Prostate gland (tissue), 2 donors: ENCODE measurements around the gene GPR137B. TPM values are rescaled to one million over a fixed set of nuclear protein-coding genes. Genes with fewer than 3 reads are reported as not detected.

Source experiments
- DNase-seq: peaks from one replicate; pipeline ENCODE4 v3.0.0-alpha.2; 2019; ENCODE audit warnings: low spot score
- H3K27ac ChIP-seq, 2 donors: fragments of 200-600 bp; sonication (generic); 2 replicates each; pipeline ENCODE4 v1.5.1; 2017 to 2019
- H3K27me3 ChIP-seq: fragments of 200-600 bp; sonication (generic); replicated peaks from 2 replicates; pipeline ENCODE4 v1.5.1; 2019; ENCODE audit not compliant: insufficient read depth
- H3K36me3 ChIP-seq, 2 donors: fragments of 200-600 bp; sonication (generic); 1 replicate in 1 of 2; 2 replicates in 1 of 2; pipeline versions ENCODE4 v1.5.1 to v1.8.1; 2017 to 2019
- H3K4me1 ChIP-seq: fragments of 200-600 bp; sonication (generic); replicated peaks from 2 replicates; pipeline ENCODE4 v1.5.1; 2019
- H3K4me3 ChIP-seq, 2 donors: fragments of 200-600 bp; sonication (generic); 2 replicates each; pipeline ENCODE4 v1.5.1; 2017 to 2019
- H3K9me3 ChIP-seq: fragments of 200-600 bp; sonication (generic); 2 replicates; pipeline ENCODE4 v1.5.1; 2017
- CTCF ChIP-seq, 4 experiments: fragments of 200-600 bp in 2 of 4; fragments of 450-650 bp in 2 of 4; sonication (generic) in 2 of 4; IDR thresholded peaks; 1 replicate in 3 of 4; 2 replicates in 1 of 4; pipeline ENCODE4 v1.5.1; 2016 to 2019; ENCODE audit warnings: antibody characterized with exemption in 4 of 4, mild to moderate bottlenecking in 2 of 4, moderate library complexity in 2 of 4
- POLR2A ChIP-seq: fragments of 450-650 bp; IDR thresholded peaks from one replicate; pipeline ENCODE4 v1.6.1; 2016; ENCODE audit warnings: antibody characterized with exemption, mild to moderate bottlenecking
- POLR2AphosphoS5 ChIP-seq: sonication (generic); formaldehyde crosslinking; IDR thresholded peaks from one replicate; pipeline ENCODE4 v1.6.1; 2017; ENCODE audit warnings: antibody characterized with exemption
- WGBS: methylation state at CpG from one replicate; pipeline ENCODE4 v1.1.5; 2018; 5-methylcytosine and 5-hydroxymethylcytosine counted together
- intact Hi-C: fragments of 100-400 bp; cut with DNase I; formaldehyde crosslinking; loops from one replicate; pipeline ENCODE4 v1.14.2; 2022
- total RNA-seq, 2 donors: library from RNA; depleted of rRNA; stranded (reverse); fragments of >200 nt; gene quantifications; one replicate each; pipeline ENCODE4 v1.1.0, GENCODE V29; 2016

Gene GPR137B
- total RNA-seq, 2 donors from 2014 or later: 9.1 to 33.7 TPM

- no peak for DNase-seq
- H3K4me1 ChIP-seq: no peaks in the 10 kb centered on the region
- no peak overlapping the region for H3K27ac ChIP-seq
- TF ChIP-seq CTCF (IDR thresholded peaks at IDR 0.05) (no peak), POLR2A (no peak), POLR2AphosphoS5 (no peak)
- peaks cover 2% of the 10 kb centered on the region for H3K27me3 ChIP-seq
- WGBS: 92% methylated on average over 3 of the region's 3 CpGs
- no peaks in the 10 kb centered on the region for H3K9me3 ChIP-seq
- H3K36me3 ChIP-seq: no peaks in the 10 kb centered on the region
- intact Hi-C loops: no loop called here
- no peak overlapping the region for H3K4me3 ChIP-seq
Observed at GRCh38 chr1:236130372-236130771, 12.0 kb upstream of the GPR137B start.

GRCh38 chr1:236131916-236132315 lies 10.4 kb upstream of the GPR137B start:
- intact Hi-C loops: no loop called here
- DNase-seq: no peak
- 31% methylated on average over 1 of the region's 1 CpG for WGBS
- no peaks in the 10 kb centered on the region for H3K4me1 ChIP-seq
- H3K4me3 ChIP-seq: no peak overlapping the region
- no peak overlapping the region for H3K27ac ChIP-seq
- H3K27me3 ChIP-seq: peaks cover under 1% of the 10 kb centered on the region
- H3K9me3 ChIP-seq: no peaks in the 10 kb centered on the region
- no peaks in the 10 kb centered on the region for H3K36me3 ChIP-seq
- TF ChIP-seq POLR2A: no peak
- TF ChIP-seq CTCF (IDR thresholded peaks at IDR 0.05): no peak
- no peak for TF ChIP-seq POLR2AphosphoS5

- Histone ChIP-seq H3K36me3 (no peaks in the 10 kb centered on the region), H3K4me3 (no peak overlapping the region), H3K27me3 (no peaks in the 10 kb centered on the region), H3K4me1 (no peaks in the 10 kb centered on the region), H3K27ac (no peak overlapping the region), H3K9me3 (no peaks in the 10 kb centered on the region)
- no peak for DNase-seq
- WGBS: 62% methylated on average over 5 of the region's 5 CpGs
- intact Hi-C loops: no loop called here
- no peak for TF ChIP-seq POLR2AphosphoS5
- no peak for TF ChIP-seq POLR2A
- TF ChIP-seq CTCF (IDR thresholded peaks at IDR 0.05): no peak
Observed at GRCh38 chr1:236132420-236133046, 9.8 kb upstream of the GPR137B start.

DNA sequence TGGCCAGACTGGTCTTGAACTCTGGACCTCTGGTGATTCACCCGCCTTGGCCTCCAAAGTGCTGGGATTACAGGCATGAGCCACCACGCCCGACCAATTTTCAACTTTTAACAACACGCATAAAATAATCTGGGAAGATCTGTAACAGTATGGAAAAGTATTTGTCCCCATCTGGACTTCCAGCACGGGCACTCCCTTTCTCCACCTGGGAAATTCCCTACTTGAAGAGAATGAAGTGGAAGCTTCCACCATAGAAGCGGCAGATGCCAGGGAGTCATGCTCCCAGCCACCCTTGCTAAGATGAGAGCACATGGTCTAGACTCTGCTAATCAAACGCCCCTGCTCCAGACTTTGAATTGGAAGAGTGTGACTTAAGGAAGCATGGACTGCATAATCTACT lies 9.0 kb upstream of the GPR137B start:
- Histone ChIP-seq H3K4me1 (no peaks in the 10 kb centered on the region), H3K36me3 (no peaks in the 10 kb centered on the region), H3K9me3 (no peaks in the 10 kb centered on the region), H3K4me3 (no peak overlapping the region), H3K27me3 (no peaks in the 10 kb centered on the region), H3K27ac (no peak overlapping the region)
- no peak for DNase-seq
- whole genome bisulfite sequencing: 90% methylated on average over 7 of the region's 7 CpGs
- TF ChIP-seq POLR2AphosphoS5 (no peak), POLR2A (no peak), CTCF (IDR thresholded peaks at IDR 0.05) (no peak)
- intact Hi-C loops: no loop called here

- H3K4me1 ChIP-seq: no peaks in the 10 kb centered on the region
- H3K4me3 ChIP-seq: no peak overlapping the region
- TF ChIP-seq POLR2A (no peak), CTCF (IDR thresholded peaks at IDR 0.05) (no peak), POLR2AphosphoS5 (no peak)
- intact Hi-C loops: no loop called here
- H3K27ac ChIP-seq: no peak overlapping the region
- no peak for DNase-seq
- 97% methylated on average over 1 of the region's 1 CpG for WGBS
- H3K27me3 ChIP-seq: no peaks in the 10 kb centered on the region
- no peaks in the 10 kb centered on the region for H3K9me3 ChIP-seq
- no peaks in the 10 kb centered on the region for H3K36me3 ChIP-seq
Observed at GRCh38 chr1:236133802-236134201, 8.5 kb upstream of the GPR137B start.
